ENCODE results near the gene CHMP4A. TPM values are rescaled to one million over a fixed set of nuclear protein-coding genes. Genes with fewer than 3 reads are reported as not detected.

Gene CHMP4A
- total RNA-seq, 1 experiment from 2014 or later, result 32.7 TPM

DNA sequence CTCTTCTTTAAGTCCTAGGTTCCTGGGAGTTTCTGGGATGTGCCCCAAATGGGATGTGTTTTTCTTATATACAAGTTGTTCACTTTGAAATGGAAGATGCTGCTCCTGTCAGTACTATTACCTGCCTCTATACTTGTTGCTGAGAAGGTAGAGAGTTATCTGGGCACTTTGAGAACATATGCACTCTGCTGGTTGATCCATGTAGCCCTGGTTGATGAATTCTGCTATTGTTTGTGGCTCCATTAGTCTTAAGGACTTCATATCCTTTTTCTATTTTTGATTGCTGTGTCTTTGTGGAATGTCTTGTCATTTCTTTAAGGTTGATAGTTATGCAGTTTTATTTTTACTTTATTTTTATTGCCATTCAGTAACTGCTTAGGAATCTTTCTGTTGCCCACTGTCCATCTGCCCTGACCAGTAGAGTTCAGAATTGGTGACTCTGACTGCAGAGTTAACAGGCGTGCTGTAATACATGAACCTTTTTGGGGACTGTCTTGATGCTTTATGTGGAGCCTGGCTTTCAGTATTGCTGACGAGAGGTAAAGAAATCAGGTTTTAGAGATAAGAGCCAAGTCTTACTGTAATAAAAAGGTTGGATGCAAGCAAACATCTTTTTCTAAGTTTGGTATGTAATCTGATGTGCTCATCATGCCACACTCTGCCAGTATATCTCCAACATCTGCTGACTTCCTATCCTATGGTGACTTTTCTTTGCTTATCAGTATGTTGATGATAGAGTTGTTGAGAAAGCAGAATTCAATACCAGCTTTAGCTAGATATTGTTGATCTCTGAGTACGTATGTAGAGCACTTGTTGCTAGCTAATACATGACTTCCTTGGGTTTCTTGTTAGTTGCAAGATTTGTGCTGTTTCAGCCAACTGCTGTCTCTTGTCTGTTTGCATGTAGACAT, 21.1 kb upstream of the CHMP4A start:
- peaks cover 42% of the 10 kb centered on the region for H3K36me3 Mint-ChIP-seq
- no peak for ATAC-seq
- H3K27ac Mint-ChIP-seq, result no peak overlapping the region
- H3K27me3 Mint-ChIP-seq (ENCODE audit: low read depth), result no peaks in the 10 kb centered on the region
- ChIA-PET CTCF (no interaction called here), POLR2A (interaction anchor here (1.9 kb wide), 1 partner anchor 8 kb away, joined by 9 read pairs; the partner anchor contains the start of gene TINF2)
- no peak for TF ChIP-seq RORB (CRISPR knock-in tag; IDR thresholded peaks at IDR 0.05)
- TF ChIP-seq ATF3 (CRISPR knock-in tag; conservative IDR thresholded peaks at IDR 0.05), result no peak
- TF ChIP-seq ZNF671 (CRISPR knock-in tag; IDR thresholded peaks at IDR 0.05), result no peak
- no peak for TF ChIP-seq ZNF396 (CRISPR knock-in tag; IDR thresholded peaks at IDR 0.05; ENCODE audit: borderline replicate concordance)
- no peak for TF ChIP-seq IRF2 (CRISPR knock-in tag; IDR thresholded peaks at IDR 0.05; ENCODE audit: borderline replicate concordance, low read depth)
- TF ChIP-seq E2F5 (CRISPR knock-in tag; IDR thresholded peaks at IDR 0.05), result no peak
- no peak for TF ChIP-seq ZNF423 (CRISPR knock-in tag; IDR thresholded peaks at IDR 0.05)
- TF ChIP-seq, protein P1, sequence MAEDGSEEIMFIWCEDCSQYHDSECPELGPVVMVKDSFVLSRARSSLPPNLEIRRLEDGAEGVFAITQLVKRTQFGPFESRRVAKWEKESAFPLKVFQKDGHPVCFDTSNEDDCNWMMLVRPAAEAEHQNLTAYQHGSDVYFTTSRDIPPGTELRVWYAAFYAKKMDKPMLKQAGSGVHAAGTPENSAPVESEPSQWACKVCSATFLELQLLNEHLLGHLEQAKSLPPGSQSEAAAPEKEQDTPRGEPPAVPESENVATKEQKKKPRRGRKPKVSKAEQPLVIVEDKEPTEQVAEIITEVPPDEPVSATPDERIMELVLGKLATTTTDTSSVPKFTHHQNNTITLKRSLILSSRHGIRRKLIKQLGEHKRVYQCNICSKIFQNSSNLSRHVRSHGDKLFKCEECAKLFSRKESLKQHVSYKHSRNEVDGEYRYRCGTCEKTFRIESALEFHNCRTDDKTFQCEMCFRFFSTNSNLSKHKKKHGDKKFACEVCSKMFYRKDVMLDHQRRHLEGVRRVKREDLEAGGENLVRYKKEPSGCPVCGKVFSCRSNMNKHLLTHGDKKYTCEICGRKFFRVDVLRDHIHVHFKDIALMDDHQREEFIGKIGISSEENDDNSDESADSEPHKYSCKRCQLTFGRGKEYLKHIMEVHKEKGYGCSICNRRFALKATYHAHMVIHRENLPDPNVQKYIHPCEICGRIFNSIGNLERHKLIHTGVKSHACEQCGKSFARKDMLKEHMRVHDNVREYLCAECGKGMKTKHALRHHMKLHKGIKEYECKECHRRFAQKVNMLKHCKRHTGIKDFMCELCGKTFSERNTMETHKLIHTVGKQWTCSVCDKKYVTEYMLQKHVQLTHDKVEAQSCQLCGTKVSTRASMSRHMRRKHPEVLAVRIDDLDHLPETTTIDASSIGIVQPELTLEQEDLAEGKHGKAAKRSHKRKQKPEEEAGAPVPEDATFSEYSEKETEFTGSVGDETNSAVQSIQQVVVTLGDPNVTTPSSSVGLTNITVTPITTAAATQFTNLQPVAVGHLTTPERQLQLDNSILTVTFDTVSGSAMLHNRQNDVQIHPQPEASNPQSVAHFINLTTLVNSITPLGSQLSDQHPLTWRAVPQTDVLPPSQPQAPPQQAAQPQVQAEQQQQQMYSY (CRISPR knock-in tag; IDR thresholded peaks at IDR 0.05), result no peak
- no peak for TF ChIP-seq ZBTB43 (CRISPR knock-in tag; IDR thresholded peaks at IDR 0.05)
- no peak for TF ChIP-seq NFATC4 (CRISPR knock-in tag; IDR thresholded peaks at IDR 0.05)
- TF ChIP-seq, protein P2, sequence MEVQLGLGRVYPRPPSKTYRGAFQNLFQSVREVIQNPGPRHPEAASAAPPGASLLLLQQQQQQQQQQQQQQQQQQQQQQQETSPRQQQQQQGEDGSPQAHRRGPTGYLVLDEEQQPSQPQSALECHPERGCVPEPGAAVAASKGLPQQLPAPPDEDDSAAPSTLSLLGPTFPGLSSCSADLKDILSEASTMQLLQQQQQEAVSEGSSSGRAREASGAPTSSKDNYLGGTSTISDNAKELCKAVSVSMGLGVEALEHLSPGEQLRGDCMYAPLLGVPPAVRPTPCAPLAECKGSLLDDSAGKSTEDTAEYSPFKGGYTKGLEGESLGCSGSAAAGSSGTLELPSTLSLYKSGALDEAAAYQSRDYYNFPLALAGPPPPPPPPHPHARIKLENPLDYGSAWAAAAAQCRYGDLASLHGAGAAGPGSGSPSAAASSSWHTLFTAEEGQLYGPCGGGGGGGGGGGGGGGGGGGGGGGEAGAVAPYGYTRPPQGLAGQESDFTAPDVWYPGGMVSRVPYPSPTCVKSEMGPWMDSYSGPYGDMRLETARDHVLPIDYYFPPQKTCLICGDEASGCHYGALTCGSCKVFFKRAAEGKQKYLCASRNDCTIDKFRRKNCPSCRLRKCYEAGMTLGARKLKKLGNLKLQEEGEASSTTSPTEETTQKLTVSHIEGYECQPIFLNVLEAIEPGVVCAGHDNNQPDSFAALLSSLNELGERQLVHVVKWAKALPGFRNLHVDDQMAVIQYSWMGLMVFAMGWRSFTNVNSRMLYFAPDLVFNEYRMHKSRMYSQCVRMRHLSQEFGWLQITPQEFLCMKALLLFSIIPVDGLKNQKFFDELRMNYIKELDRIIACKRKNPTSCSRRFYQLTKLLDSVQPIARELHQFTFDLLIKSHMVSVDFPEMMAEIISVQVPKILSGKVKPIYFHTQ (CRISPR knock-in tag; IDR thresholded peaks at IDR 0.05), result no peak
- TF ChIP-seq, protein P3, sequence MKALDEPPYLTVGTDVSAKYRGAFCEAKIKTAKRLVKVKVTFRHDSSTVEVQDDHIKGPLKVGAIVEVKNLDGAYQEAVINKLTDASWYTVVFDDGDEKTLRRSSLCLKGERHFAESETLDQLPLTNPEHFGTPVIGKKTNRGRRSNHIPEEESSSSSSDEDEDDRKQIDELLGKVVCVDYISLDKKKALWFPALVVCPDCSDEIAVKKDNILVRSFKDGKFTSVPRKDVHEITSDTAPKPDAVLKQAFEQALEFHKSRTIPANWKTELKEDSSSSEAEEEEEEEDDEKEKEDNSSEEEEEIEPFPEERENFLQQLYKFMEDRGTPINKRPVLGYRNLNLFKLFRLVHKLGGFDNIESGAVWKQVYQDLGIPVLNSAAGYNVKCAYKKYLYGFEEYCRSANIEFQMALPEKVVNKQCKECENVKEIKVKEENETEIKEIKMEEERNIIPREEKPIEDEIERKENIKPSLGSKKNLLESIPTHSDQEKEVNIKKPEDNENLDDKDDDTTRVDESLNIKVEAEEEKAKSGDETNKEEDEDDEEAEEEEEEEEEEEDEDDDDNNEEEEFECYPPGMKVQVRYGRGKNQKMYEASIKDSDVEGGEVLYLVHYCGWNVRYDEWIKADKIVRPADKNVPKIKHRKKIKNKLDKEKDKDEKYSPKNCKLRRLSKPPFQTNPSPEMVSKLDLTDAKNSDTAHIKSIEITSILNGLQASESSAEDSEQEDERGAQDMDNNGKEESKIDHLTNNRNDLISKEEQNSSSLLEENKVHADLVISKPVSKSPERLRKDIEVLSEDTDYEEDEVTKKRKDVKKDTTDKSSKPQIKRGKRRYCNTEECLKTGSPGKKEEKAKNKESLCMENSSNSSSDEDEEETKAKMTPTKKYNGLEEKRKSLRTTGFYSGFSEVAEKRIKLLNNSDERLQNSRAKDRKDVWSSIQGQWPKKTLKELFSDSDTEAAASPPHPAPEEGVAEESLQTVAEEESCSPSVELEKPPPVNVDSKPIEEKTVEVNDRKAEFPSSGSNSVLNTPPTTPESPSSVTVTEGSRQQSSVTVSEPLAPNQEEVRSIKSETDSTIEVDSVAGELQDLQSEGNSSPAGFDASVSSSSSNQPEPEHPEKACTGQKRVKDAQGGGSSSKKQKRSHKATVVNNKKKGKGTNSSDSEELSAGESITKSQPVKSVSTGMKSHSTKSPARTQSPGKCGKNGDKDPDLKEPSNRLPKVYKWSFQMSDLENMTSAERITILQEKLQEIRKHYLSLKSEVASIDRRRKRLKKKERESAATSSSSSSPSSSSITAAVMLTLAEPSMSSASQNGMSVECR (CRISPR knock-in tag; IDR thresholded peaks at IDR 0.05; ENCODE audit: borderline replicate concordance), result no peak
- peaks cover 22% of the 10 kb centered on the region for H3K4me1 Mint-ChIP-seq
- peak overlapping the region; percentile 32 for H3K4me3 Mint-ChIP-seq
- DNase-seq (ENCODE audit: low spot score), result no peak
- no peaks in the 10 kb centered on the region for H3K9me3 Mint-ChIP-seq
